OCI-LY3 (cell line): ENCODE measurements around the gene LIN7C.

Source experiments
- H2AFZ ChIP-seq: fragments of 200-600, 300-600 bp; shearing (Covaris generic); 2 replicates; pipeline ENCODE4 v1.6.0; 2014; ENCODE audit warnings: antibody characterized with exemption, low read depth, low read length
- H3K27ac ChIP-seq: fragments of 200-600, 300-600 bp; sonication (generic); 2 replicates; pipeline ENCODE4 v1.5.1; 2014; ENCODE audit warnings: mild to moderate bottlenecking, low read length, moderate library complexity, mixed read lengths
- H3K27me3 ChIP-seq: fragments of 200-600, 300-600 bp; sonication (generic); 2 replicates; pipeline ENCODE4 v1.6.1; 2014; ENCODE audit warnings: low read depth, low read length, mixed read lengths
- H3K36me3 ChIP-seq: fragments of 200-600, 300-600 bp; sonication (generic); replicated peaks from 2 replicates; pipeline ENCODE3; 2014; ENCODE audit warnings: low read depth, low read length, mixed read lengths
- H3K4me1 ChIP-seq: fragments of 300-600, 200-600 bp; sonication (generic); 2 replicates; pipeline ENCODE4 v1.6.1; 2014; ENCODE audit warnings: low read length, mixed read lengths
- H3K4me2 ChIP-seq: fragments of 200-600, 300-600 bp; sonication (generic); 2 replicates; pipeline ENCODE4 v1.6.1; 2014; ENCODE audit warnings: low read length, mixed read lengths
- H3K4me3 ChIP-seq: fragments of 300-600, 200-600 bp; sonication (generic); 2 replicates; pipeline ENCODE4 v1.5.1; 2014; ENCODE audit warnings: antibody characterized with exemption, mild to moderate bottlenecking, low read length, moderate library complexity
- H3K79me2 ChIP-seq: fragments of 300-600, 200-600 bp; shearing (Covaris generic); 2 replicates; pipeline ENCODE4 v1.6.1; 2014; ENCODE audit warnings: mild to moderate bottlenecking, low read length, mixed read lengths
- H3K9ac ChIP-seq: fragments of 300-600, 200-600 bp; shearing (Covaris generic); 2 replicates; pipeline ENCODE4 v1.6.0; 2014; ENCODE audit warnings: mild to moderate bottlenecking, low read length, moderate library complexity
- H3K9me3 ChIP-seq: fragments of 200-600, 300-600 bp; shearing (Covaris generic); 2 replicates; pipeline ENCODE4 v1.6.1; 2014; ENCODE audit warnings: low read length, mixed read lengths; ENCODE audit not compliant: insufficient read depth
- H4K20me1 ChIP-seq: fragments of 200-600, 300-600 bp; sonication (generic); 2 replicates; pipeline ENCODE4 v1.6.1; 2016; ENCODE audit warnings: low read length, mixed read lengths; ENCODE audit not compliant: insufficient read depth
- CTCF ChIP-seq: fragments of 200-600, 300-600 bp; sonication (generic); IDR thresholded peaks from 2 replicates; pipeline ENCODE4 v1.5.1; 2014; ENCODE audit warnings: antibody characterized with exemption, low read length, low read depth
- EZH2phosphoT487 ChIP-seq: fragments of 200-600 bp; shearing (Covaris generic); IDR thresholded peaks from 2 replicates; pipeline ENCODE4 v1.6.1; 2018; ENCODE audit warnings: antibody characterized with exemption, mixed run types, low read depth

The LIN7C gene

GRCh38 chr11:27445625-27446024 lies 60.9 kb downstream of the LIN7C start:
- H3K9ac ChIP-seq: no peak overlapping the region
- no peaks in the 10 kb centered on the region for H3K9me3 ChIP-seq
- H4K20me1 ChIP-seq: no peaks in the 10 kb centered on the region
- H3K27ac ChIP-seq: no peak overlapping the region
- TF ChIP-seq EZH2phosphoT487 (no peak), CTCF (no peak)
- no peak overlapping the region for H3K4me2 ChIP-seq
- H3K36me3 ChIP-seq: no peaks in the 10 kb centered on the region
- no peak overlapping the region for H3K4me3 ChIP-seq
- no peaks in the 10 kb centered on the region for H3K4me1 ChIP-seq
- no peaks in the 10 kb centered on the region for H3K27me3 ChIP-seq
- H3K79me2 ChIP-seq: no peaks in the 10 kb centered on the region
- no peak overlapping the region for H2AFZ ChIP-seq

- Histone ChIP-seq H3K4me2 (no peak overlapping the region), H3K9ac (no peak overlapping the region), H3K79me2 (no peaks in the 10 kb centered on the region)
These were observed 61.8 kb downstream of the LIN7C start for GRCh38 chr11:27444801-27445215.

More at GRCh38 chr11:27444801-27445215, 61.8 kb downstream of the LIN7C start:
- Histone ChIP-seq H3K27ac (no peak overlapping the region), H3K36me3 (no peaks in the 10 kb centered on the region), H3K9me3 (no peaks in the 10 kb centered on the region), H3K27me3 (no peaks in the 10 kb centered on the region), H3K4me3 (no peak overlapping the region), H3K4me1 (no peaks in the 10 kb centered on the region), H2AFZ (no peak overlapping the region), H4K20me1 (no peaks in the 10 kb centered on the region)
- TF ChIP-seq CTCF (no peak), EZH2phosphoT487 (no peak)
